NCI-H460 (cell line): ENCODE results near the gene HERPUD2. TPM values are rescaled to one million over a fixed set of nuclear protein-coding genes. Genes with fewer than 3 reads are reported as not detected.

Source experiments
- DNase-seq: peaks from one replicate; pipeline ENCODE4 v3.0.0-alpha.2; 2016; ENCODE audit warnings: low read depth; ENCODE audit errors: extremely low read depth
- polyA plus RNA-seq: library from polyadenylated mRNA; depleted of rRNA; stranded (reverse); fragments of >200 nt; gene quantifications from 2 replicates; pipeline ENCODE4 v1.2.3, GENCODE V29; 2014; cell fraction: nucleus; rRNA removed
- total RNA-seq: library from RNA; depleted of rRNA; stranded (reverse); fragments of >200 nt; shearing (Covaris generic); gene quantifications from 2 replicates; pipeline ENCODE4 v1.2.3, GENCODE V29; 2014; rRNA removed

The HERPUD2 gene, protein sequence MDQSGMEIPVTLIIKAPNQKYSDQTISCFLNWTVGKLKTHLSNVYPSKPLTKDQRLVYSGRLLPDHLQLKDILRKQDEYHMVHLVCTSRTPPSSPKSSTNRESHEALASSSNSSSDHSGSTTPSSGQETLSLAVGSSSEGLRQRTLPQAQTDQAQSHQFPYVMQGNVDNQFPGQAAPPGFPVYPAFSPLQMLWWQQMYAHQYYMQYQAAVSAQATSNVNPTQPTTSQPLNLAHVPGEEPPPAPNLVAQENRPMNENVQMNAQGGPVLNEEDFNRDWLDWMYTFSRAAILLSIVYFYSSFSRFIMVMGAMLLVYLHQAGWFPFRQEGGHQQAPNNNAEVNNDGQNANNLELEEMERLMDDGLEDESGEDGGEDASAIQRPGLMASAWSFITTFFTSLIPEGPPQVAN
- total RNA-seq, result 20.8 and 22.9 TPM in 2 replicates
- 8.1 and 10.6 TPM in 2 replicates for polyA plus RNA-seq

DNA sequence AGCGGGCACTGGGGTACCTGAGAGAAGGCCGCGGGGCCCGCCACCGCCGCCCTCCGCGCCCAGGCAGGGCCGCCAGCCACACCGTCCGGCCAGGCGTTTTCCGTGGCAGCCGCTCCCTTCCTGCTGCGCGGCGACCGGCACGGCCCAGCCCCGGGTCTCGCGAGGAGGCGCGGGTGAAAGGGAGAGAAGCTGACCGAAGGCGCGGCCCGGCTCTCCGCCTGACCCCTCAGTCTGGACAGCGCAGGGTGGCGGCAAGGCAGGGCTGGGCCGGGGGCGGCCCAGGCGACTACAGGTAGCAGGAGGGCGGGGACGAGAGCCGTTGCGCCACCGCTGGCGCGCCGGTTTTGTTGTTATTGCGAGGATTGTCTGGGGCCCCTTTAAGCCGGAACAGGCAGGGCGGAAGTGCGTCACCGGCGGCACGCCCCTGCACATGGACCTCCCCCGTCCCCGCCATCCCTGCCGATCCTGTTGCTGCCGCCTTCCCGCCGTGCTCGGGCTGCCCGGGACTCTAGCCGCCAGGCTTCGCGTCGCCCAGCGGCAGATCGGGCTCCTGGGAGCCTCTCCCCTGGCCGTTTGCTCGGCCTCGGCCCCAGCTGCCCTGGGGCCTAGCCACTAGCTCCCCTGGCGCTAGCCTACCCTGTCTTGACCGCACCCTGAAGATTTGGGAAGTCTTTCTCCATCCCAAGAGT, at the start of gene HERPUD2:
Gene HERPUD2, minus strand, starts transcription at position 352 of the 689 bp plus-strand sequence. CDS start 805 bp downstream, outside the sequence.
- DNase-seq, result peak; percentile 88

DNA sequence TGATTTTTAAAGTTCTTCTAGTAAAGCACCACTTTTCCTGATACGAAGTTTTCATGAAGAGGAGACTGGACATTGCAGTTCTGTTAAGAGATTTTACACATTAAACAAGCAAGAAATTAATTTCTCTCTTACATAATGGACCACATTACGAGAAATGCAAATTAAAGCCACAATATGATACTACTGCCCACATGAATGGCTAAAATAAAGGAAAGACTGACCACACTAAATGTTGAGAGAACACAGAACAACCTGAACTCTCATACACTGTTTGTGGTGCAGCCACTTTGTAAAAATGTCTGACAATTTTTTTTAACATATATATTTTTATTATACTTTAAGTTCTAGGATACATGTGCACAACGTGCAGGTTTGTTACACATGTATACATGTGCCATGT, 44.0 kb upstream of the HERPUD2 start:
- no peak for DNase-seq

DNA sequence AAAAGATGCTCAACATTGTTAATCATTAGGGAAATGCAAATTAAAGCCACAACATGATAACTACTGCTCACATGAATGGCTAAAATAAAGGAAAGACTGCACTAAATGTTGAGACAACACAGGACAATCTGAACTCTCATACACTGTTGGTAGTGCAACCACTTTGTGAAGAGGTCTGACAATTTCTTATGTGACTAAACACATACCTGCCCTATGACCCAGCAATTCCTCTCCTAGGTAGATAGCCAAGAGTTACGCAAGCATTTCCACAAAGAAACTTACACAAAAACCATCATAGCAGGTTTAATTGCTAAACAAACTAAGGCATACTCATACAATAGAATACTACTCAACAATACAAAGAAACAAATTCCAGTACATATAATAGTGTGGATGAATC, 41.8 kb upstream of the HERPUD2 start:
- no peak for DNase-seq

DNA sequence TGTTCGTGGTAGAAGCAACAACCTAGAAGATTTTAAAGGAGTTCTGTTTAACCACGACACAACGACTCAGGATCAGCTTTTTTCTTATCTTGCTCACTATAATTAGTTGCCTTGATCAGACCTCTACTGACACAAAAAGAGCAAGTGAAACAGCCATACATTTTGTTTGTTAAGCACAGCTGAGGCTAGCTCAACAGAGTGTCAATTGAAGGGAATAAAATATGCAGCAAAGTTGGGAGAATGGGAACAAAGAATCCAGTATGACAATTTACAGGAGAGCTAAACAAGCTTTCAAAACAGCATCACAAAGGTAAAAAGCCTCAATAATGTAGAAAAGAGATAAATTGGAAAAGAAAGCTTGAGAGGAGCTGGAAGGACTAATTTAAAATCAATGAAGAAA, 40.5 kb upstream of the HERPUD2 start:
- DNase-seq, result no peak

DNA sequence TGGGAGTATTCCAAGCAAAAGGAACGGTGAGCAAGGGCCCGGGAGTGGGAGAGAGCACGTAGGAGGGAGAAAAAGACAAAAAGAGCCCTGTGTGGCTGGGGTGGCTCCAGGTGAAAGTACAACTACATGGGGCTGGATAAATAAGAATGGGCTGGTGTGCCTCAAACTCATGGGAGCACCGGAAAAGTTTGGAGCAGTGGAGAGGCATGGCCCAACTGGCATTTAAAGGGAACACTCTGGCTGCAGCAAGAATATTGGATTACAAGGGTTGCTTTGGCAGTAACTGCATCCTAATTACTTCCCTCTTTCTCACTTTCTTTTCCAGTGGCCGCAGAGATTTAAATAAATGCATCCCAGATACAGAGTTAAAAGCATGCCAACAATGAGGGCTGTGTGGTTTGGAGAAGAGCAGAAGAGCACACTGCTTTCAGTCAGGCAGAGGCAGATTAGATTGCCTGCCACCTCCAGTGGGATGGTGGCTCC, 39.1 kb upstream of the HERPUD2 start:
- no peak for DNase-seq

DNA sequence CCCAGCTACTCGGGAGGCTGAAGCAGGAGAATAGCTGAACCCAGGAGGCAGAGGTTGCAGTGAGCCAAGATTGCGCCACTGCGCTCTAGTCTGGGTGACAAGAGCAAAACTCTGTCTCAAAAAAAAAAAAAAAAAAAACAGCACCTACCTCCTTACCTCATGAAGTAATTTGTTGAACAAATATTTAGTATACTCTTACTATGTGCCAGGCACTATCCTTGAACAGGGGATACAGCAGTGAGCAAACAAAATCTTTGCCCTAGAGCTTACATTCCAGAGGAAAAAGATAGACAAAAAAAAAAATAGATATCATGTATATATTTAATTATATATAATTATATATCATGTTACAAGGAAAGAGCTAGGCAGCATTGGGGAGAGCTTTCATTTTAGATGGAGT, 36.4 kb upstream of the HERPUD2 start:
- DNase-seq, result no peak

DNA sequence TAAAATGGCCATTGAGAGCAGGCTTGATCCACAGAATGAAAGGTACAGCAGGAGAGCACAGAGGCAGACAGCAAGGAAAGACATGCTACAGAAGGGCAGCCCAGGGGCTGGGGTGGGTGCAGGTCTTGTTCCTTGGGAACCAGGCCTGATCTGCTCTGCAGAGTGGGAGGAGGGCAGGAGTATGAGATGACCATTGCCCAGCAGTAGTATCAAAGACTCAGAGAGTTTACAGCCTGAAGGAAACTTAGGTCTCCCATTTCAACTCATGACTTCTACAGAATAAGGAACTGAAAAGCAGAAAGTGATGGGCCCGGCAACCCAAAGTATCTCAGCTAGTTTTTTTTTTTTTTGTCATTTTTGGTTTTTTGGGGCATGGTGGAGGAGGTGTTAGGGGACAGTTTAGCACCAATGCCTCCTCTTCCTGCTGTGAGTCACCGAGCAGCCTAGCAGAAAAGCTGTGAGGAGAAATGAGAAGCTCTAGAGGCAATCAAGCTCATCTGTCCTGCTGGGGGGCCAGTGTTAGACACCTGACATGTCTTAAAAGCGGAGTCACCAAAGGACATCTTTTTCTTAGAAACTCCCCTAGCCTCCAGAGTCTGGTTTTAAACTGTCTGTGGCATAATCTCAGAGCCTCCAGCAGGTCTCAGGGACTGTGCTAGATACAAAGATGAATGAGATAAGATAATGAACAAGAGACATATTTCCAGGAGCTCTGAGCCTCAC, 34.3 kb upstream of the HERPUD2 start:
- DNase-seq, result no peak

DNA sequence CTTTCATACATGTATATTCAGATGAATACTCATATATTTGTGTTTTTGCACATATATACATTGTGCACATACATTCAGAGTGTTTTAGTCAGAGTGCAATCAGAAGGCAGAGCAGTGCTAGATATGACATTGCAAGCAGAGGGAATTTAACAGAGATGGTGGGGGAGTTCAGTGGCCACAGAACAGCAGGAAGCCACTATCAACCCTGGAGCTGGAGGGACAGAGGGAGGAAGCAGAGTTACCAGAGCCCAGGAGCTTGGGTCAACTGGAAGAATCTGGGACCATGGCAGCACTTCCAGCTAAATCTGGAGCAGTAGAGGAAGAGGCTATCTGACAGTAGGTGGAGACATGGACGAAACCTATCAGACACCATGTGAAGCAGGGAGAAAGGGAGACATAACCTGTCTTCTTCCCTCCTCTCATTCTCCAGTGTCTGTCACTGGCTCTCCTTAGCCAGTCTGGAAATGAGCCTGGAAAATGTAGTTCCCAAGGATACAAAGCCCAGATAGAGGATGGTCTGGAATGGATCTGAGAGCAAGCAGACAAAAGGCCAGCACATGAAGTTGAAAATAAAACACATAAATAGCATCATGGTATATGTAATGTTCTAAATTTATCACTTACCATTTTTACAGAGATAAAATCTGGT, 33.6 kb upstream of the HERPUD2 start:
- DNase-seq, result no peak

DNA sequence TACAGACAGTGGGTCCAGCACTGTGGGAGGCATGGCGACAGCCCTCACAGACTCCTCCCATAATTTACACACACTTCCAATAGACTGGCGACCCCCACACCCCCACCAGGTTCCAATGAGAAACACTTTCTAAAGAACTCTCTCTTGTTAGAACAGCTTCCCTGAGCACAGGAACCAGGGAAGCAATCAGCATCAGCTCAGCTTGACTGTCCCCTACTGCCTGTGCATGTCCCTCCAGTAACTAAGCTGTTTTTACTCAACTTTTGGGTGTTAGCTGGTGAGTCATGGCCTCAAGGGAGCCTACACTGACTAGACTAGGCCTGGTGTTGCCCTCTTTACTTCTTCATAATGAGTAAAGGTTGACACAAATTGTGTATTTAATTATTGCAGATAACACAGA, 32.6 kb upstream of the HERPUD2 start:
- no peak for DNase-seq

DNA sequence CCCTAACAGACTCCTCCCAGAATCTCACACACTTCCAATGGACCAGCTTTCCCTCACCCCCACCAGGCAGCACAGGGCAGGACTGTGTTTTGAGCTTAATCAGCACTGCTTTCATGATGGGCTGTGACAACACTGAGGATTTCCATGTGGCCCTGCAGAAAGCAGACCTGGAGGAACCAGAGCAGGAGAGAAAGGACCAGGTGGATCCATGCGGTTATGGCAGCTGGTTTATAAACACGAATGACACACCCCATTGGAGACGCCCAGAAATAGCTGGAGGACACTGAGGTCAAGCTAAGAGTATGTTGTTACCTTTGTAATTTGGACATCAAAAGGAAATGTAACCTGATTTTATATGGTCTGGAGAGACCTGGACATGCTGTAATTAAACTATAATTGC, 31.7 kb upstream of the HERPUD2 start:
- no peak for DNase-seq

DNA sequence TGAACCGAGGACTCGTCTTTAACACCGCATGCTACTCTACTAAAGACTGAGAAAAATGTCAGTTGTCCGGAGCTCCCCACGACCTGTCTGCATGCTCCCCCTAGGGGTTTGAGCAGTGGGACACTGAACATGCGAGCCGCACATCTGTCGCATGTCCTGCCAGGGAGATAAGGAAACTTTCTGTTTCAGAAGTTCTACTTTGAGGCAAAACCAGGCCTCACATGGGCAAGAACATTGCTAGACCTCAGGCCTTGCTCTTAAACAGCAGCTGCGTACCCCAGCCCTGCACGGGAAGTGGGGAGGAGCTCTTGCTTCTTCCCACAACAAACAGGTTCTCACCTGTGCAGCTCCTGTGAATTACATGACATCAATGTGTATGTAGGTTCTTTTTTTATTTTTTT, 30.3 kb upstream of the HERPUD2 start:
- DNase-seq, result no peak

DNA sequence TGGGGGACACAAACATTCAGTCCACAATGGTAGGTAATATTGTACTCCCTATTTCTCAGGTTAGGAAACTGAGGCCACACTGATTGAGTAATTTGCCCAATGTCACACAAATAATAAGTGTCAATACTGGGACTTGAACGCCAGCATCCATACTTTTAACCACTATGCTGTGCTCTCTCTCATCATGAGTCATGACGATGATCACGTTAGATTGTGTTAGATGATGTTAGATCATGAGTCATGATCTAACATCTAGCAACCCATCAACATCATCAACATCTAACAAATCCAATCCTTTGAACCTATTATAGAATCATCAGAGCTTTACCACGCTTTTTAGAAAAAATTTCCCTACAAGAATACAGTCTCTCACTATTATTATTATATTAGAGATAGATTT, 28.1 kb upstream of the HERPUD2 start:
- DNase-seq, result peak; percentile 12

DNA sequence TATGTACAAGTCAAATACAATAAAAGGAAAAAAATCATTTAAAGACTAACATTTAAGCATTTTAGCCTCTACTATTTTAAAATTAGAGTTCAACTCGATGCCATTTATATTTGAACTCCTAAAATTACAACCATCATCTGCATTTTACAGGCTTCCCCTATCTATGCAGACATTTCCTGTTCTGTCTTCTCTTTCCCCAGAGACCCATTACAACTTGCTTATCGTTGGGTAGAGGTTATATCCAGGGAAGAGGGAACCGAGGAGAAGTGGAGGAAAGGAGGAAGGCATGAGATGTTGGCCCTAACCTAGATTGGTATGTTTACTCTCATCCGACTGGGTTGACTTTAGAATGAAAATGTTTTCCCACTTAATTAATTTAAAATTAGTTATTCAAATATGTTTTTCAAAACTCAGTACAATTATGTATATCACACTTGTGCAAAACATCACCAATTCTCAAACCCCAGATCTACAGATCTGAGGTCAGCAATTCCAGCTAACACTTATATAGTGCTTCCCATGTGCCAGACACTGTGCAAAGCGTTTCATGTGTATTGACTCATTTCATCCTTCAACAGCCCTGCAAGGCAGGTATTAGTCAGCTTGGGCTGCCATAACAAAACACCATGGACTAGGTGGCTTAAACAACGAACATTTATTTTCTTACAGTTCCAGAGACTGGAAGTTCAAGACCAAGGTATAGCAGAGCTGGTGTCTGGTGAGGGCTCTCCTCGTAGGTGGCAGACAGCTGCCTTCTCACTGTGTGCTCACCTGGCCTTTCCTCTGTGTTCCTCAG, 27.3 kb upstream of the HERPUD2 start:
- no peak for DNase-seq

DNA sequence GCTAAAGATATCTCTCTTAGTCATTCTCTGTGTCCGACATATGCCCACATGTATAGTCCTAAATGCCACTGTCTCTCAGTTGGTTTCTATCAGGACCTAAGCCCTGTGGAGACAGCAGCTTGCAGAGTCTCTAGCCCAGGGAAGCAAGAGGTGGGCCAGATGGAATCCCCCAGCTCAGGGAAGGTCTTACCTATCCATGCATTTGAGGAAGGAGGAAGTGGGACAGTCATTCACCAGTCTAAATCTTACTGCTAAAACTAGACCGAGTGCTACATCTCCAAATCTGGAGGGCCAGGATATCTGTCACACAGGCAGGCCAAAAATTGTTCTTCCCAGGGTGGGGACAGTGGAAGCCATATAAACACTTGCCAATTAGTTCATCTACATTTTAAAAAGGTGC, 26.4 kb upstream of the HERPUD2 start:
- DNase-seq, result no peak

DNA sequence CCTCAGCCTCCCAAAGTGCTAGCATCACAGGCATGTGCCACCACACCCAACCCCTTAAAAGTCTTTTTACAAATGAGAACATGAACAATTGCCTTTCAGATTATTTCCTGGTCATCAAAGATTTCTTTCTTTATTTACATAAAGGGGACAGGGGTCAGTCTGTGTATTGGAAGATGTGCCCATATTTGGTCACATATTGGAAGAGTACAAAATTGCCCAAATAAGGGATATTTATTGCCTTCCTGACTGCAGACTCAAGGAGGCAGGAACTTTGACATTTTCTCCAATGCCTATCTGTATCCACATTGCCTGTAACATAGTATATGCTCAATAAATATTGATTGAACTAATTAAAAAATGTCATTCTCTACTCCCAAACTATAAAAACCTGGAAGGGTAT, 25.9 kb upstream of the HERPUD2 start:
- DNase-seq, result no peak

DNA sequence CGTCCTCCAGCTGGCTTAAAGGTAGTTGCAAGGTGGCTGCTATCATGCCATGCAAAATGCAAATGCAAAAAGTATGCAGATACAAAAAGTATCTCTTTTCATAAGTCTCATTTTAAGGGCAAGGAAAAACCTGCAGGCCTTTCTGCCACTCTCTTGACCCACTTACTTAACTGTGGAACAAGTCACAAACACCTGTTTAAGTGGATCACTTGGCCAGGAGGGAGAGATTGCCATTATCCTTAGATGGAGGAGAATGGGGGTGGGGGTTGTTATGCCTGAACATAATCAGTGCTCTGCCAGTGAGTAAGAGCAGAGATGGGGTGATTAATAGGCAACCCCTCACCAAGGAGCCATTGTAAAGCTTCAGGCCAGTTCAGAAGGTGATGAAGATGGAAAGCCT, 25.1 kb upstream of the HERPUD2 start:
- no peak for DNase-seq

DNA sequence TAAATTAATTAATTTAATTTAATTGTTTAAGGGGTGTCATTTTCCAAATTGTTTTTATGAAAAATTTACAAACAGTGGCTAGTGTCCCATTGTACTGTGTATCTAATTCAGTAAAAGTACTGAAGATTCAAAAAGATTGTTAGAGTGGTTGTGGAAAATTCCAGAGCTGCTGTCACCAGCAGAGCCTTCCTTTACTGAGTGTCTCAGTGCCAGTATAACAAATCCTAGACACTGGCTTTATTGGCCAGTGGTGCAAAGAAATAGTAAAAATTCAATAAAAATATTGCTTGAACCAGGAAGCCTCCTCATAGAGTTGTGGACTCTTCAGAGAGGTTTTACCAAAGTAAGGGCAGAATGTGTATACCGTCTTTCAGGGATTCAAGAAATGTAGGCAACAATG, 23.1 kb upstream of the HERPUD2 start:
- DNase-seq, result no peak

DNA sequence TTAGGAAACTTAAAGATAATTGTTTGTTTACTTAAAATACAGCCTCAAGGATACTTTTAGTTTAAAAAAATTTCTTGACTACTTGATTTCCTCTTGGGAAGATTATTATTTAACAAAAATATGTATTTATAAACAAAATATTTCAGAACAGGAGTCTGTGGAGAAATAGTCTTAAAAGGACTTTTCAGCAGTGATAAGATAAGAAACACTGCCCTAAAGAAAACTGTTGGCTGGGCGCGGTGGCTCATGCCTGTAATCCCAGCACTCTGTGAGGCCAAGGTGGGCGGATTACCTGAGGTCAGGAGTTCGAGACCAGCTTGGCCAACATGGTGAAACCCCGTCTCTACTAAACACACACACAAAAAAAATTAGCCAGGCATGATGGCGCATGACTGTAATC, 22.6 kb upstream of the HERPUD2 start:
- no peak for DNase-seq

DNA sequence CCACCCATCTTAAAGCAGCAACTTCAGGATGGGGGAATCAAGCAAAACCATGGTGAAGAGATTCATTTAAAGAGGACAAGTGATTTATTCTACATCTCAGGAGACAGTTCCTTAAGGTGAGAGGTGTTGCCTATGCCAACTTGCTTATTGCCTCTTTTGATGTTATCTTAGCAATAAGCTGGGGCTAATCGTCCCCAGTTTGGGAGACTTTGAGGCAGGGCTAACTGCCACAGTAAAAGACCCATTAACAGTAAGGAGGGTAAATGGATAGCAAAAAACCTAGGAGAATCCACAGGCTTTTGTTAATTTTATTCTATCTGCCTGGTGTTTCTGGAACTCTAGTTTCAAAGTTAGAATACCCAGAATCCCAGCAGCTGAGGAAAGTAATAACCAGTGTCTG, 22.1 kb upstream of the HERPUD2 start:
- no peak for DNase-seq
